Measurements from ENCODE around the gene FHIP1B. TPM values are rescaled to one million over a fixed set of nuclear protein-coding genes. Genes with fewer than 3 reads are reported as not detected.

Gene FHIP1B
- total RNA-seq, 2 donors from 2014 or later: 31.9 to 54.7 TPM

Other genes starting within 250 kb of the FHIP1B start
- gene OR52L1, start 247.7 kb downstream of the FHIP1B start, total RNA-seq: not detected
- gene OR56A4, start 227.7 kb downstream of the FHIP1B start, total RNA-seq: not detected
- gene OR56A1, start 203.9 kb downstream of the FHIP1B start, total RNA-seq: not detected
- not detected for gene OR56B4, start 127.0 kb downstream of the FHIP1B start, total RNA-seq
- gene OR52B2, start 64.3 kb downstream of the FHIP1B start, total RNA-seq: not detected
- gene OR52W1, start 35.4 kb downstream of the FHIP1B start, total RNA-seq: not detected
- gene C11orf42, start 29.1 kb downstream of the FHIP1B start, total RNA-seq: not detected
- gene CNGA4, start 4.5 kb upstream of the FHIP1B start, total RNA-seq: not detected
- 1 to 10 TPM; 1.0 to 3.3 TPM for gene CCKBR, start 25.2 kb upstream of the FHIP1B start, total RNA-seq
- gene CAVIN3, start 85.9 kb upstream of the FHIP1B start, total RNA-seq: 10 to 100 TPM; 47.7 to 76.5 TPM
- 10 to 100 TPM; 17.1 to 29.7 TPM for gene SMPD1, start 155.8 kb upstream of the FHIP1B start, total RNA-seq
- 10 to 100 TPM; 25.4 to 48.5 TPM for gene APBB1, start 184.5 kb upstream of the FHIP1B start, total RNA-seq
- gene HPX, start 206.4 kb upstream of the FHIP1B start, total RNA-seq: 1 to 10 TPM in 1 of 2 donors, not detected in 1; 1.3 TPM
- 10 to 100 TPM; 22.1 to 24.9 TPM for gene TRIM3, start 239.3 kb upstream of the FHIP1B start, total RNA-seq
- 10 to 100 TPM; 47.2 to 82.7 TPM for gene ARFIP2, start 246.7 kb upstream of the FHIP1B start, total RNA-seq
- 10 to 100 TPM; 17.1 to 22.3 TPM for gene TIMM10B, start 246.9 kb upstream of the FHIP1B start, total RNA-seq